GM18520 (cell line): ENCODE measurements around the gene BLOC1S4.
"Not testable (repeated sequence)": the region's sequence is repeated elsewhere in the genome, so short reads cannot be mapped to it uniquely, and the experiment has no call there.

ENCODE experiments used
- ATAC-seq: cut with Tn5 transposase; IDR thresholded peaks from one replicate; pipeline ENCODE4 v1.9.1; 2021; ENCODE audit not compliant: unreplicated experiment

The BLOC1S4 gene

DNA sequence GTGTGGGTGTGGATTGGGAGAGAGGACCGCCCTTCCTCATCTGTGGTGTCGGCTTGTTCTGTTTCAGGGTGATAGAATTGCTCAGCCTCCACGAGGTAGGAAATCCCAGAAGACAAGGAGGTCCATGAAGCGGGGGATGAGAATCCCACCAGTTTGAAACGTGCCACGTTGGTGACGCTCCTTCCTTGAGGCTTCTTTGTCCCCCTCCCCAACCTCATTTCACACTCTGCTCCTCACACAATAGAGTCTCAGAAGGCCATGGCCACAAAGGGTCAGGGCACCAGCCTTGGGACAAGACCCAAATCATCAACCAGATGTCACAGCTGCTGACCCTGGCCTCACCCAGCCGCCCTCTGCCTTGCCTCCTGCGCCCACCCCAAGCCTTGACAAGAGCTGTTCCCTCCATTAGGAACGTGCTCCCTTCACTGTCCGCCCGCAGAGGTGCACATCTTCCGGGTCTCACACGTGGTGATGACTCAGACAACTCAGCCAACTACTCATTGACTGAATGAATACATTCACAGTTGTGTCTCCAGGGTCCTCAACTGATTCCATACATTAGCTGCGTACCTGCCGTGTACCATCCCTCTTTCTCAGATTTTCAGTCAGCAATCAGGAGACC lies 18.3 kb downstream of the BLOC1S4 start:
- no peak for ATAC-seq

DNA sequence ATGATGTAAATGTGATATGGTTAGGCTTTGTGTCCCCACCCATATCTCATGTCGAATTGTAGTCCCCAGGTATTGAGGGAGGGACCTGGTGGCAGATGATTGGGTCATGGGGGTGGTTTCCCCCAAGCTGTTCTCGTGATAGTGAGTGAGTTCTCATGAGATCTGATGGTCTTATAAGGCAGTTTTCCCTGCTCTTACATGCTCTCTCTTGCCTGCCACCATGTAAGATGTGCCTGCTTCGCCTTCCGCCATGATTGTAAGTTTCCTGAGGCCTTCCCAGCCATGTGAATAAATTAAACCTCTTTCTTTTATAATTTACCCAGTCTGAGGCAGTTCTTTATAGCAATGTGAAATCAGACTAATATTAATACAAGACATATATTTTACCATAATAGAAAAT lies 23.9 kb downstream of the BLOC1S4 start:
- no peak for ATAC-seq

DNA sequence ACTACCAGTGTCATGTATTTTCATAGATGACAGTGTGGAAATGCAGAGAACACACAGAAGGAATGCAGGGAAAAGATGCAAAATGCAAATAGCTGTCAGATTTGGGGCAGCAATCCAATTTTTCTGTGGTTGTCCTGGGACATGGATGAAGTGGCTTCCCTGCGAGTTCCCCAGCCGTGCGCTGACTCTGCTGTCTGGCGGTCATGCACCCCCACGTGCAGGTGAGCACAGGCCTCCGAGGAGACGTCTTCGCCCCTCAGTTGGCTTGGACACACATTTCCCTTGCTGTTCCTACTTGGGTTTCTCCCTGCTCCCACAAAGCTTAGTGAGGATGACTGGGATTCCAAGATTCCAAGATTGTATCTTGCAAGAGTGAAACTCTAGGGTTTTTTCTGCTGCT lies 24.4 kb downstream of the BLOC1S4 start:
- ATAC-seq = no peak

- no peak for ATAC-seq
These were observed 26.5 kb downstream of the BLOC1S4 start for GRCh38 chr4:6742507-6742906.

DNA sequence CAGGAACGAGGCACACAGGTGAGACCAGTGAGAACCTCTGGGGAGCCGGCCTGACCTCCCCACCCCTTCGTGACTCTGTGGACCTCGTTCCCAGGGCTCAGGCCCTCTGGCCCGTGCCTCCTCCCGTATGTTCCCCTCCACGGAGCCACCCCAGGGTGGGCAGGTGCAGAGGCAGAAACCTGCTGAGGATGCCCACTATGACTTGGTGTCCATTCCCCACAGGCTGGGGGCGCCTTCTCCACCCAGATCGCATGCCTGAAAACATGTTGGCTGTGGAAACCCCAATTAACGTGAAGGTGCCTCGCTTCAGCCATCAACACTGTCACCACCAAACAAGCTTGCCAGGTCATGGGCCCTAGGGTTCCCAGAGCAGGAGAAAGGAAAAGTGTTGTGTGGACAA lies 27.0 kb downstream of the BLOC1S4 start:
- no peak for ATAC-seq

- ATAC-seq = no peak
These were observed 30.8 kb downstream of the BLOC1S4 start for GRCh38 chr4:6746721-6747293.

DNA sequence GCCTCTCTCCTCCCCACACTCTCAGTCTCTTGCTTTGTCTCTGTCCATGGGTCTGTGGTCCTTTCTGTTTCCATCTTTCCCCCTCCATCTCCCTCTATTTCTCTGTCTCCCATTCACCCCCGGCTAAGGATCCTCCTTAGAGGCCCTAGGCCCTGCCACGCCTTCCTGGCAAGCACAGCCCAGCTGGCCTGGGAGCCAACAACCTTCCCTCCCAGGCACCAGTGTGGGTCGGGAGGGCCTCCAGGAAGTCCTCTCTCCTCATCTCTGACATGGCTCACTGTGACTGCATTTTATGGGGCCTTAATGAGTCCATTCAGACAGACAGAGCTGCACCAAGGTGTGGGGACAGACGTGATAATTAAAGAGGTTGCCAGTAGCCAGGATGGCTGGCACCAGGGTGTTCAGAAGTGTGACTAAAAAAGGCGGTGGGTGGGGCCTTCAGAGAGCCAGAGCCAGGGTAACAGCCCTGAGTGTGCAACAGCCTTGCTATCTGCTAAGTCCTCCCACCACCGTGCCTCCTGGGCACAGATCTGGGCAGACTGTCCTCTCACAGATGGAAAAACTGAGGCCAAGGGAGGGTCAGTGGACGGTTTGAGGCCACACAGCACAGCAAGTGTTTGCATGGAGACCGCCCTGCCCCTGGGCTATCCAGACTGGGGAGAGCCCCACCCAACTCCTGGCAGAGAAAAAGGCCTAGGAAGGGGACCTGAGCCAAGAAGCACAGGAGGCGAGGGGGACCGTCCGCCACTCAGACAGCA lies 31.5 kb downstream of the BLOC1S4 start:
- no peak for ATAC-seq

GRCh38 chr4:6748286-6748685 lies 32.3 kb downstream of the BLOC1S4 start:
- no peak for ATAC-seq

- ATAC-seq = no peak
These were observed 33.6 kb downstream of the BLOC1S4 start for GRCh38 chr4:6749340-6750171.

DNA sequence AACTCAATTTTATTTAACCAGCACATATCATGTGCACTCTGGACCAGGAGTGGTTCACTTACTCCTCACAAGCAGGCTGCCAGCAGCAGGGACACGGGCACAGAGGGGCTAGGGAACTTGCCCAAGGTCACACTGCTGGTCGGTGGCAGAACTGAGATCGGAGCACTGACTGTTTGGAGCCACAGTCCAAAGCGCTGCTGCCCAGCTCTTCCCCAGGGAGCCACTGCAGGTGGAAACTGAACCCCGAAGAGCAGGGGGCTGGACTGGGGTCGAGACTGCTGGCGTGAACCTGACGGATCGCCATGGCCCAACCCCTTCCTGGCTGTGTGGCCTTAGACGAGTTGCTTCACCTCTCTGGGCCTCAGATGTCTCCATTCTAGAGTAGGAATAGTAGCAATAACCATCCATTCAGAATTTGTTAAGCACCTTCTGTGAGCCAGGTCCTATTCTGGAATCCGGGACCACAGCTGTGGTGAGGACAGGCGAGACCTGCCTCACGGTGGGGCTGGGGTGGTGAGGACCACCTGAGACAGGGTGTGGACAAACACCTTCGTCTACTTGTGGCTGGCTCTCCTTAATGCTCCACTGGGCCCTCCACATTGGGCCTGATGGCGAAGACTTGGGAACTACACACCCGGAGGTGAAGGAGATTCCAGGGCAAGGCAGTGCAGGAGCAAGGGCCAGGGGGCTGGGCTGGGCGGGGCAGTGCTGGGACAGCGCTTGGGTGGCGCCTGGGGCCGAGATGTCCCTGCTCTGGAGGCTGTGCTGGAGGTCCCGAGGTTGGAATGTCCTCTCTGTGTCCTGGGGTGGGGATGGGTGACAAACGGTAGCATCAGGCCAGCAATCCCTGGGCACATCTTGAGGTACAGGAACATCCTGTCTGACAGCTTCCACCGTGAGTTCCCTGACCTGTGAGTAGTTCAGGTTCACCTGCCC lies 34.6 kb downstream of the BLOC1S4 start:
- no peak for ATAC-seq

- no peak for ATAC-seq
These were observed 35.9 kb downstream of the BLOC1S4 start for GRCh38 chr4:6751611-6752485.

DNA sequence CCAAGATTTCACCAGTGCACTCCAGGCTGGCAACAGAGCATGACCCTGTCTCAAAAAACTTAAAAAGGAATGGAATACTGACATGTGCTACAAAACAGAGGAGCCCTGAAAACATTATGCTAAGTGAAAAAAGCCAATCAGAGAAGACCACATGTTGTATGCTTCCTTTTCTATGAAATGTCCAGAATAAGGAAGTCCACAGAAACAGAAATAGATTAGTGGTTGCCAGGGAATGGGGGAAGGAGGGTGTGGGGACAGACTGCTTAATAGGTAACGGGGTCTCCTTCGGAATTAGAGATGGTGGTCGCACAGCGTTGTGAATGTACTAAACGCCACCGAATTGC lies 36.5 kb downstream of the BLOC1S4 start:
- ATAC-seq = no peak

DNA sequence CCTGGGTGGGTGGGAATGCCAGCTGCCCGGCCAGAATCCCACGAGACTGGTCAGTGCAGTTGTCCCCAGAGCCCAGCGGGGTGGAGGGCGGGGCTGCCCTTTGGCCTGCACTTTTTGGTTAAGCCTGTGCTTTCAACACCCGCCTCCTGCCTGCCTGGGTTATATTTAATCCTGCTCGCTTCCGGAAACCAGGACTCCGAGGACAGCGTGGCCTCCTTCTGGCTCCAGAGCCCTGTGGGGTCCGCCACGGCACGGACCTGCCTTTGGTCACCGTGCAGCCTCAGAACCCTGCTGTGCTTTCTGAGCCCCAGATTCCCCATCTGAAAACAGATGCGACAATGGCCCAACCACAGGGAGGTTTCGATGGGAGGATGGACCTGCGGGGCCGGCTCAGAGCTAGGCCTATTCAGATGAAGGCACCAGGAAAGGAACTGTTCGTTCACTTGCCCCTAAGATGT lies 37.2 kb downstream of the BLOC1S4 start:
- ATAC-seq = no peak

DNA sequence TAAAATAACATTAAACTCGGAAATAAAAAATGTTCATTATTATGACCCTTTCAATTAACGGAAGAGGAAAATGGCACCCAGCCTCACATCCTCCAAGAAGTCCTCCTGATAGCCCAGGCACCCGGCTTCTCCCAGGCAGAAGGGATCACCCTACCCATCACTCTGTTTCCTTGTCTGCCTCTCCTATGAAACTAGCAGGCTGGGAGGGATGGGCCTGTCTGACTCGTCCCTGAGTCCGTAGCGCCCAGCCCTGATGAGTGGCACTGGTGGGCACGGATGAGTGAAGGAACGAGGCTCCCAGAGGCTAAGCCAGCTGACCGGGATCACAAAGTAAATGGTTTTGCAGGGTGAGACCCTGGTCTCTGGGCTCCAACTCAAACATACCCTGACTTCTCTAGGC lies 37.9 kb downstream of the BLOC1S4 start:
- no peak for ATAC-seq

DNA sequence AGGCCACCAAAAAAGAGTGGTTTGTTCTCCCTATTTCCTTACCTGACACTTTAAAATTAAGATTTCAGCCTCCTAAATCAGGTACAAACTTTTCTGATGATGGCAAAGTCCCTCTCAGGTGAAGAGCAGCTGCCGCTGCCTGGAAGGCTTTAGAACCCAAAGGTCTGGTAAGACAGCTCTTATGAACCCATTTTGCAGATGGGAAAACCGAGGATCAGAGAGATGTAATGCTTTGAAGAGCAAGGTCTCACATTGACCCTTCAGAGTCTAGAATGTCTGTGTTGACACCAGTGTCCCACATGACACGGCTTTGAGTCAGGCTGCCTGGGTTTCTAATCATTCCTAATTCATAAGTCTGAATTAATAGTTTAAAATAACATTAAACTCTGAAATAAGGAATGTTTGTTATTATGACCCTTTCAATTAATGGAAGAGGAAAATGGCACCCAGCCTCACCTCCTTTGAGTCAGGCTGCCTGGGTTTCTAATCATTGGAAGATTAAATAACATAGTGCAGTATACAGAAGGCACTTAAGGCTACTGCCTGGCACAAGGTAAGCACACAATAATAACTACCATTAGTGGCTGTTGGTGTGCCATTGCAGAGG lies 38.6 kb downstream of the BLOC1S4 start:
- no peak for ATAC-seq

DNA sequence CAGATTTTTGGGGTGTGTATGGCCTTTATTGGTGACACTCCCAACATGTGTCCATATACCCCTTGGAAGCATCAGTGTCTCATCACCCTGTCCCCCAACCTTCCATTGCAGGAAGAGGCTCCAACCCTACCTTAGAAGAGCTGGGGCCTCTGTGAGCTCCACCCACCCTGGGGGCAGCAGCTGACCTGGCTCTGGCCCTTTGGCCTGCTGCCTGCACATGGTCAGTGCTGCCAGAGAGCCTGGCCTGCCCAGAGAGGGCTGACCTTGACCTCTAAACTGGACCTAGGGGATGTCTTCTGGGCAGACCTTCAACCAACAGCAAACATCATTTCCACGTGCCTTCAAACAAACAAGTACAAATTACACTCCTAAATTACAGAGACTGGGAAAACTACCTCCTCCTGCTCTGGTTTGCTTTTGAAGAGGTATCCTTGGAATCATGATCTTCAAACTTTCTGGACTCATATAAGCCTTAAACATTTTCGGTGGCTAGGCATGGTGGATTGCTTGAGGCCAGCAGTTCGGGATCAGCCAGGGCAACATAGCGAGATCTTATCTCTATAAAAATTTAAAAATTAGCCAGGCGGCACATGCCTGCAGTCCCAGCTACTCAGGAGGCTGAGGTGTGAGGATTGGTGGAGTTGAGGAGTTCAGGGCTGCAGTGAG lies 39.2 kb downstream of the BLOC1S4 start:
- ATAC-seq = no peak

DNA sequence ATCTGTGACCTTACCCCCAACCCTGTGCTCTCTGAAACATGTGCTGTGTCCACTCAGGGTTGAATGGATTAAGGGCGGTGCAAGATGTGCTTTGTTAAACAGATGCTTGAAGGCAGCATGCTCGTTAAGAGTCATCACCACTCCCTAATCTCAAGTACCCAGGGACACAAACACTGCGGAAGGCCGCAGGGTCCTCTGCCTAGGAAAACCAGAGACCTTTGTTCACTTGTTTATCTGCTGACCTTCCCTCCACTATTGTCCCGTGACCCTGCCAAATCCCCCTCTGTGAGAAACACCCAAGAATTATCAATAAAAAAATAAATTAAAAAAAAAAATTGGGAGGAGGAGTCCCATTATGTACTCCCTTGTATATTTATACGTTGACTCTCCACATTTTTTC lies 40.4 kb downstream of the BLOC1S4 start:
- not testable (repeated sequence) for ATAC-seq

DNA sequence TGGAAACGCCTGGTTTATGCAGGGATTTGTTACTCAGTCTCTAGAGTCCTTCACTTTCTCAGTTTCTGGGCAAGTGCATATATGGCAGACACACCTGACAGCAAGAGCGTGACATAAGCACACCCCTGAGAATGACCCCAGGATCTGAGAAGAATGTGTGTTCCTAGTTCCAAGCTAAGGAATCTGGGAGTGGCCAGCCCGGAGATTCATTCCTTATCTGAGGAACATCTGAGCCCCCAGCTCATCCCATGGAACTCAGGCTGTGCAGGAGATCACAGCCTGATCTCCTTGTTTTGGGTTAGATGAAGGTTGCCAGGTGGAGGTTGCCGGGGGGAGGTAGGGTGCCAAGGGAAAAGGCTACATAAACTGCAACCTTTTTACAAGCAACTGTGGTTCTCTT lies 42.8 kb downstream of the BLOC1S4 start:
- ATAC-seq = no peak

DNA sequence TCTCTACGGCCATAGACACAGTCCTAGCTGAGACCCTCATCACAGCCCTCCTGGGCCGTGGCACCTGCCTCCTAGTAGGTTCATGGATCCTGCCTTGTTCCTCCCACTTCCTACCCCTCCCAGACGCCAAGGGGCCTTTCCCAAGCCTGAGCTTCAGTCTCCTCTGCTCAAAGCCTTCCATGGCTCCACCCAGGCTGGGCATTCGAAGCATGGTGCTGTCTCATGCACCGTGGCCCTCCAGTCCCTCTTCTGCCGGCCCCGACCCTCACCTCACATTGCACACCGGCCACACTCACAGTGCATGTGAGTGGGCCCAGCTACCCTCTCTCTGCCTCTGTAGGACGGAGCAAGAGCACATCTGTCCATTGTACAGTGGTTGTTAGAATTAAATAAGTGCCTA lies 44.9 kb downstream of the BLOC1S4 start:
- ATAC-seq = no peak
